GM19463 (cell line): ENCODE results near the gene KRTAP6-1.

Source experiments
- ATAC-seq: cut with Tn5 transposase; IDR thresholded peaks from one replicate; pipeline ENCODE4 v1.9.1; 2021; ENCODE audit warnings: mild to moderate bottlenecking, moderate library complexity; ENCODE audit not compliant: unreplicated experiment

The KRTAP6-1 gene, protein sequence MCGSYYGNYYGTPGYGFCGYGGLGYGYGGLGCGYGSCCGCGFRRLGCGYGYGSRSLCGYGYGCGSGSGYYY

DNA sequence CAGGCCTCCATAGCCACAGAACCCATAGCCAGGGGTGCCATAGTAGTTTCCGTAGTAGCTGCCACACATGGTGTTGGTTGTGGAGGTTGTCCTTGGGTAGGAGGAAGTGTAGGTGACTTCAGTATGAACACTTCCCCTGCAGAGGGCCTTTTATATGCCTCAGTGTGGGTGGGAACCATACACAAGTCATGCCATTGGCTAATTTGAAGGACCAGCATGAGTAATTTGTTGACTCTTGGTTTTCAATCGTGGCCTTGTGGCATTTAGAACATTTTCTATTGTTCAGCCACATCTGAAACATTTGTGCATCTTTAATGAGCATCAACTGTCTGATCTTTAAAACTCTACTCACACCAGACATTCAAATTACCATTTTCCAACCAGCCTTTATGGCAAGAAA lies at the start of gene KRTAP6-1:
KRTAP6-1 (minus strand) TSS at position 95 of the 400 bp plus-strand sequence; CDS start at position 69, 26 bp downstream.
- ATAC-seq, result no peak

DNA sequence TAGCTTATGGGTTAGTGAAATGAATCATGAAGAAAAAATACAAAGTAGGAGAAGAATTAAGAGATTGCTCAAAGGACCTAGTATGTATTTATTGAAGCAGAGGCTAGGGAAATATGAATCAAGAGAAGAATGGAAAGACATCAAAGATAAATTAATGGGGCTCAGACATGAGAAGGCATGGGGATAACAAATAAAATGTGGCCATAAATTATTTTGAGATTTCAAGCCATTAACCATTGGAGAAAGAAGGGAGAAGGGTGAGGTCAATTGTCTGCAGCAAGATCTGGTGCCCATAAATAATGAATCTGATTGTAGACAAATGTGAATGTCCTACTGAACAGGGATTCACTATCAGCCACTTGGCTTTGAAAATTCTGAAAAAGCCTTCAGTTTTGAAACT lies 39.2 kb upstream of the KRTAP6-1 start:
- ATAC-seq, result no peak

DNA sequence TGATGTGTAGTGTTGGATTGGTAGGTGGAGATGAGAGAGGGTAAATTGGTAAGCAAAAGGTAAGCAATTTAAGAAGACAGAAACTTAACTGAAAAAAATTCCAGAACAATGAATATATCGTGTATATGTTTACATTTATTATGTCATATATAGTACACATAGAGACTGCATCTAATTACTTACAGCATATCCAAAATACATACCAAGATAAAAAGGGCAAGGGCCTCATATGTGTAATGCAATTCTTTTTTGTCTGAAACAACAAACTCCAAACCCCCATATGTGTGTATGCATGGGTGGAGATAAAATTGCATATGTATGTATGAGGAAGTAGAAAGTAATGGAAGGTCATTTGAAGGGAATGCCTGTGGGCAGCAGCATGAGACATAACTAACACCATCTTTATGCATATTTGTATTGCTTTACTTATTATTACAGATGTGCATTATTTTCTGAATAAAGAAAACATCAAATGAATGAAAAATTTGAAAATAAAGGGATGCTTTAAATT lies 33.2 kb upstream of the KRTAP6-1 start:
- no peak for ATAC-seq

DNA sequence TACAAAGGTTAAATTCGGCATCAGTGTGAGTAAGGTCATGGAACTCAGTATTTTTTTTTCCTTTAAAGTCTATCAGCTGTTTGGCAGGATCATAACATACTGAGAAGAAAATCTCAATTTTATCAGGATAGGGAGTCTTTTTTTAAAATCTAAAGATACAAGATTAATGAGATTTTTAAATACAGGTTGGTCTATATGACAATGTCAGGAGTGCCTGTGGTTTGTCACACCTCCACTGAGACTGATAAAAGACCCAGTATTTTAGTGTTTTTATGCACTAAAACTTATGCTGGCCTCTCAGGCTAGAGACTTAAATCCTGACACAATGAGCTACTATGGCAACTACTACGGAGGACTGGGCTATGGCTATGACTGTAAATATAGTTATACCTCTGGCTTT lies 28.8 kb upstream of the KRTAP6-1 start, which contains the start of gene KRTAP20-3:
KRTAP20-3 (plus strand) TSS at position 301 of the 400 bp plus-strand sequence.
- ATAC-seq, result no peak

DNA sequence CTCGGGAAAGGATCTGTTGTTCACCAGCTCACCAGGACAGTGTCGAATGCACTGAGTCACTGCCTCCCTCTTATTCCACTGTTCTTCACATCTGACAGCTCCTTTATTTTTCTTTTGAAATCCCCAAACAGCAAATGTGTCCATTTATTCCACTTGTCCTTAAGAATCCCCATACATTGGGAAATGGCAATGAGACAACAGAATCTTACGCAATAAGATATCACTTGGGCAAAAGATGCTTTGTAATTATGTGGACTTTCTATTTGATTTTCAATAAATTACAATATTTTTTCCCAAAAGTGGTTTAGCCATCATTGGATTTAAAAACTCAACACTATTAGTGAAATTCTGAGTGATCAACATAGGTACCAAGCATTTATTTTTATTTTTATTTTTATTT lies 25.0 kb upstream of the KRTAP6-1 start:
- no peak for ATAC-seq

DNA sequence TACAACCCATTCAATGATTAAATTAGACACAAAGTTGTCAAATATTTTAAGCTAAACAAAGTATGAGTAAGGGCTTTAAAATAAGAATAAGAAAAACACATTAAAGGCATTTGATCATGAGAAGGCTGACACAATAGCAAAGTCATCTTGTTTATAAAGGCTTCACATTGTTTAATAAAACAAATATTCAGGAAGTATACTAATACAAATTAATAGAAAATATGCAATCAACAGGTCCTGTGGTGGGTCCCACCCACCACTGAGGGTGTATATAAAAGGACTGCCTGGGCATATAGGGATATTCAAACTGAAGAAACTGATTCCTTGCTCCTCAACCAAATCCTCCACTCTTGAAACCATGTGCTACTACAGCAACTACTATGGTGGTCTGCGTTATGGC lies 21.2 kb upstream of the KRTAP6-1 start, which contains the start of gene KRTAP20-2:
KRTAP20-2 (plus strand) TSS at position 301 of the 400 bp plus-strand sequence; CDS start at position 359, 58 bp downstream.
- ATAC-seq, result no peak

DNA sequence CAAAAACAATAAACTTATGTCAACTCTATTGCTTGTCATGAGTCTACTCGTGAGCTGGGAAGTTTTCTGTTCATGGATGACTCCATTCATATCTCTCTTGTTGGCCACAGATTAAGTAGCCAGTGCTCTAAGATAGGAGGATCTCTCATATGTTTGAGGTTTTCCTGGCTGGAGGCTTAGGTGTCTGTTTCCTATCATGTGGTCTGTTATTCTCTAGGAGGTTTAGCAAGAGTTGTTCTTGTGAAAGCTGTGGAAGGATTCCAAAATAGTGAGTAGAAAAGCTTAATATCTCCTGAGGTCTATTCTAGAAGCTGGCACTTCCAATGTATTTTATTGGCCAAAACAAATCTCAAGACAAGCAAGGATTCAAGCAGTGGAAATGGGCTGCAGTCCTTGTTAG lies 15.5 kb upstream of the KRTAP6-1 start:
- no peak for ATAC-seq

DNA sequence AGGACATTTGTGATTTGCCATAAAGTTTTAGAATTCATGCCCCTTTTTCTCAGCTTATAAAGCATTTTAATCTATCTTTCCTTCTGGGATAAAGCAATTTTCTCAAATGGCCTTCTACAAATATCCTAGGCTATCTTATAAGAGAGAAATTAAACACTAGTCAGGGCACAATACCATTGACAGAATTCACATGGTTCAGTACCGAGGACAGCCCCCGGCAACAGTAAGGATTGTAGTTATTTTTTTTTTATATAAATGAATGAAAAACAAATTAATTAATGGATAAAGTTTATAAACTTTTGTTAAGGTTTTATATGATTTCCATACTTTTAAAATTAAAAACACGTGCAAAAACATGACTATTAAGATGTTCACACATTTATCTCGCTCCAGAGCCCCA lies 14.4 kb upstream of the KRTAP6-1 start:
- no peak for ATAC-seq

DNA sequence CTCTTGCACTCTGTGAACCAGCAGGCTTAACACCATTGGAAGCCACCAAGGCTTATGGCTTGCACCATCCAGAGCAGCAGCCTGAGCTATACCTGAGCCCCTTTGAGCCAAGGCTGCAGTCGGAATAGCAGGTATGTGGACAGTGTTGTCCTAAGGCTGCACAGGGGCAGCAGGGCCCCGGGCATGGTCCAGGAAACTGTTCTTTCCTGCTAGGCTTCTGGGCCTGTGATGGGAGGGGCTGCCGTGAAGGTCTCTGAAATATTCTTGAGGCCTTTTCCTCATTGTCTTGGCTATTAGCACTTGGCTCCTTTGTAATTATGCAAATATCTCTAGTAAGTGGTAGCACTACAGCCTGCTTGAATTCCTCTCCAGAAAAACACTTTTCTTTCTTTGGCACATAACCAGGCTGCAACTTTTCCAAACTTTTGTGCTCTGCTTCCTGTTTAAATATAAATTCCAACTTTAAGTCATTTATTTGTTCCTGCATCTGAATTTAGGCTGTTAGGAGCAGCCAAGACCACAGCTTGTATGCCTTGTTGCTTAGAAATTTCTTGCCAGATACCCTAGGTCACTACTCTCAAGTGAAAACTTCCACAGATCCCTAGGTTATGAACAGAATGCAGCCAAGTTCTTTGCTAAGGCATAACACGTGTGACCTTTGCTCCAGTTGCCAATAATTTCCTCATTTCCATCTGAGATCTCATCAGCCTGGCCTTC lies 11.9 kb upstream of the KRTAP6-1 start:
- ATAC-seq, result no peak

DNA sequence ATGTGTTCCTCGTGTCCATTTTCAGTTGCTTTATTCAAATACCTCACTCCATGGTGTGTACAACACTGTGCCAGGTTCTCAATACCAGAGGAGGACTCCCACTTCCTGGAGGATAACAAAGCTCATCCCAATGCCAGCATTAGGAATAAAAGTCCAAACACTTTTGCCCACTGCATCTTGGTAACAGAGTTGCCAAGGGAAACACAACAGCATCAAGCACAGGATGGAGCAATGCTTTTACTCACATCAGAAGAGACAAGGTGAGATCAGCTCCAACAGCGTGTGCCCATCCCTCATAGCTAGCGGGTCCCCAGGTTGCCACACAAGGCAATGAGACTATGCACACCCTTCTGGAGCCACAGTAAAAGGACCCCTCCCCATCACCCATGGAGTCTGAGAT lies 9.6 kb upstream of the KRTAP6-1 start:
- ATAC-seq, result no peak

DNA sequence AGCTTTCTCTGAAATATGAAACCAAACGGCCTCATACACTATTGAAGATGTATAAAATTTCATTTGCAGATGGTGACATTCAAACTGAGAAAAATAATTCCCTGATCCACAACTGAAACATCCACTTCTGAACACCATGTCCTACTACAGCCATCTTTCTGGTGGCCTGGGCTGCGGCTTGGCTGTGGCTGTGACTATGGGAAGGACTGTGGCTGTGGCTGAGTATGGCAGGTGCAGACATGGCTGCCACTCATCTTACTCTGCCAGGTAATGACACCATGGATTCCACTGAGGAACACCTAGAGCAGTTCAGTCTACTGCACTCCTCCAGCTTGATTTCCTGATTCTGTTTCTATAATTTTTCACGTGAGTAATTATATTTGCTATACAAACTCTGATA lies 6.8 kb upstream of the KRTAP6-1 start, which contains the start of gene KRTAP20-4:
KRTAP20-4 (plus strand) TSS at position 106 of the 400 bp plus-strand sequence.
- ATAC-seq, result no peak

DNA sequence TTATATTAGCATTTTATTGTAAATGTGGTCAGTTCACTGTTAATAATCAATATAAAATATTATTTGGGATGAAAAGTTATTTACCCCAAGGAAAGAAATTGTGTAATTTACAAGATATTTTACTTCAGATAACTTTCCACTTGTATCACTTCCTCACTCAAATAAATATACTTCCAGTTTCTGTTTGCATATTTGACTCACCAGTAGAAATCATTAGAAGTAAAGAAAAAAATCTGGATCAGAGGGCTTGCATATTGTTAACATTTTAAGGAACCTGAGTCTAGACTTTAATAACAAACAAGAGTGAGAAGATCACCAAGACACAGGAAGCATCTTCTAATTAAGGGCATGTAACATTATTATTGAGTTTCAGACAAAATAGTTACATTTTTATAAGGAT lies 6.3 kb upstream of the KRTAP6-1 start:
- no peak for ATAC-seq

DNA sequence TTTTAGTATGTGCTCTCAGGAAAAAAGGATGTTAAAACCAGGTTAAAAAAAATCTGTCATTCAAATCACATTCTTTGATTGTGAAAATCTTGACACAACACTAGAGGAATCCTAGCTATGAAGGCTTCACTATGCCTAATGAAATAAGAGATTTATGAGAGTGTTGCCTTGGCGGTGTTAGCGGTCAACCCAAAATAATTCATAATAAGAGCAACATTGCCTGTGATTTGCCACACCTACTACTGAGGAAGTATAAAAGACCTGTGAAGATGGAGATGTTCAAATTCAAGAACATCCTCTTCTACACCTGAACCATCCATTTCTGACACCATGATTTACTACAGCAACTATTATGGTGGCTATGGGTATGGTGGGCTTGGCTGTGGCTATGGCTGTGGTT lies 2.4 kb upstream of the KRTAP6-1 start, which contains the start of gene KRTAP20-1:
KRTAP20-1 (plus strand) TSS at position 301 of the 400 bp plus-strand sequence; CDS start at position 331, 30 bp downstream.
- ATAC-seq, result no peak

DNA sequence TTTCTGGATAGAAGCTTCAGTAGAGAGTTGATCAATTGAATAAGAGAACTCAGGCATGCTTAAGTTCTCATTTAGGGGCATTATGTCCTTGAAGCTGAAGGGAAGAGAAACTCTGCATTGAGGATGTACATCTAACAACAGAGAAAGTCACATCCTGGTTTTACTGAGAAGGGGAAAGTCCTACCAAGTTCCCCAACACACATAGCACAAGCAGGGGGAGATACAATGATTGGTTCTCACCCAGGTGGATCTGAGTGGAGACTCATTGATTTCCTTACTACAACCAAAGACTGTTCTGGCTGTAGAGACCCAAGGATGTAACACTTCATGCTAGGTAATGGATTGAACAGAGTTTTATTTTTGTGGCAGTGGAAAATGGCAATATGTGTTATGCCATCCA lies 1.5 kb upstream of the KRTAP6-1 start:
- ATAC-seq, result no peak

DNA sequence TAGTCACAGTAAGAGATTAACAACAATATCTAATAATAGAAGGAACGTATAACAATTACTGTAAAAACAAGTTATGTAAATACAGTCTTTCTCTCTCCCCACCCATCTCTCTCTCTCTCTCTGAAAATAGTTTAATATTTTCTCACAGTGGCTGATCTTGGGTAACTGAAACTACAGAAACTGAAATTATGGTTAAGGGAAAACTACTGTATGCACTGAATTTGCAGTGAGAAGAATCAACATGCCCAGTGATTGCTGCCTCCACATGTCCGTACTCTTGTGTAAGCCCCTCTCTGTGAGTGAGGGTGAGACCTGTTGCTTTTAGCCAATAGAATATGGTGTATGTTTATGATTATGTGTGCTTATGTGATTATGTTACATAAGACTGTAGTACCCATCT lies 1.6 kb downstream of the KRTAP6-1 start:
- no peak for ATAC-seq

DNA sequence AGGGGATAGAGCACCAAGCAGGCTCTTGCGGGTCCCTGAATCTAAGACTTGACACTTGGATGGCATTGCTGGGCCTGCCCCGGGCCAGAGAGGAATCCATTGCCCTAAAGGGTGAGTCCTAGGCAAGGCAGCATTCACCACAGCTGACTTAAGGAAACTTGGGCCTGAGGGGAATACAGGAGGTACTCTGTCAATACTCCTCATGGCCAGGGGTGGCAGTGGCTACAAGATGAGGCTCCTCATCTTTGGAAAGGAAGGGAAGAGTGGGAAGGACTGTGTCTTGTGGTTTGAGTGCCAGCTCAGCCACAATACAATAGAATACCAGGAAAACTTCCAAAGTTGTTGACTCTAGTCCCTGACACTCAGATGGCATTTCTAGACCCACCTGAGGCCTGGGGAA lies 7.8 kb downstream of the KRTAP6-1 start:
- no peak for ATAC-seq

DNA sequence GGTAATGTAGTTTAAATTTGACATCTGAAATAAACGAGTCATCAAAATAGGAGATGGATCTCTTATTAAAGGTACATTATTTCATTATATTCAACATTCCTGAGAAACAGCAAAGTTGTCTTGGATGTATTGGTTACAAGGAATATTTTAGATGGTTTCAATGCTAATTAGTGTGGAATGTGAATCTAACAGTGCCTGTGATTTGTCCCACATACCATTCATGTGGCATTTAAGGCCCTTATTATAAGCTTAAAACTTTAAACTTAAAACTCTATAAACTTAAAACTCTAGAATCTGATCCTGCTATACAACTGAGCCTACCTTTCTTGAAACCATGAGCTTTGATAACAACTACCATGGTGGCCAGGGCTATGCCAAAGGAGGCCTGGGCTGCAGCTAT lies 12.9 kb downstream of the KRTAP6-1 start, which contains the start of gene KRTAP22-1:
KRTAP22-1 (plus strand) TSS at position 301 of the 400 bp plus-strand sequence.
- ATAC-seq, result no peak

DNA sequence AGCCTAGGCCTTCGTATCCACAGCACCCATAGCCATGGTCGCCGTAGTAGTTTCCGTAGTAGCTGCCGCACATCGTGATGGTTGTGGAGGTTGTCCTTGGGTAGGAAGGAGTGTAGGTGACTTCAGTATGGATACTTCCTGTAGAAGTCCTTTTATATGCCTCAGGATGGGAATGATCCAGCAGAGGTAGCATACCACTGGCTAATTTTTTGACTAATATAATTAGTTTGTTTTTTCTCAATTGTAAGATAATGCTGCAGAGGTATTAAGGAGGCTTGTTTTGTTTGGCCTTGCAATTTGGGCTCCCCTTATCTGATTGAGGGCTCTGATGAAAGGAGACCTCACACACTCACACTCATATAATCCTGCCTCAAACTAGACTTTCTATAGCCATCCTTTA lies 14.9 kb downstream of the KRTAP6-1 start, which contains the start of gene KRTAP6-2:
KRTAP6-2 (minus strand) TSS at position 101 of the 400 bp plus-strand sequence; CDS start at position 73, 28 bp downstream.
- ATAC-seq, result no peak

DNA sequence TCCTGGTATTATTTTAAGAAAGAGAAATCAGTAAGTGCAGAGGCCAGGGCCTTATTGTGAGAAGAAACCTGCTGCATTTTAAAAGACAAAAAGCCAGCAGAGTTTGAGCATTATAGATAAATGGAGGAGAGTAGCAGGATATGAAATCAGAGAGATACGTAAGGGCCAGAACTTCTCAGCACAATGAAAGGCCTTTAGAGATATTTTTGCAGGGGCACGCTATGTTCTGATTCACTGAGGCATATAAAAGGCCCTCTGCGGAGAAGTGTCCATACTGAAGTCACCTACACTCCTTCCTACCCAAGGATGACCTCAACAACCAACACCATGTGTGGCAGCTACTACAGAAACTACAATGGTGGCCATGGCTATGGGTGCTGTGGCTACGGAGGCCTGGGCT lies 21.6 kb downstream of the KRTAP6-1 start, which contains the start of gene KRTAP6-3:
KRTAP6-3 (plus strand) TSS at position 301 of the 400 bp plus-strand sequence; CDS start at position 307, 6 bp downstream.
- ATAC-seq, result no peak

DNA sequence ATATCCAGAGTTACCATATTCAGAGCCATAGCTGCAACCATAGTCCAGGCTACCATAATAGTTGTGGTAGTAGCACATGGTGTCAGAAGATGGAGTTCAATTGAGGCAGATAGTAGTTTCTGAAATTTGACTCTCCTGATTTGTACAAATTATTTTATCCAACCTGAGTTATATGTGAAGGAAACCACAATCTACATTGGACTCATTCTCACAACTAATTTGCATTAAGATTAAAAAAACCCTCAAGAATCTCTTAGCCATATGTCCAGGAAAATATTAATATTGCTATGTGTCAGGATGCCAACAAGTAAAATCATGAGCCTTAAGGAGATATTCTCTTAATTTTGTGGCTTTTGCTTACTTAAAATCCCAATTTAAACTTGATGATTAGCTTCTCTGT lies 23.4 kb downstream of the KRTAP6-1 start, which contains the start of gene KRTAP22-2:
KRTAP22-2 (minus strand) TSS at position 101 of the 400 bp plus-strand sequence.
- ATAC-seq, result no peak

DNA sequence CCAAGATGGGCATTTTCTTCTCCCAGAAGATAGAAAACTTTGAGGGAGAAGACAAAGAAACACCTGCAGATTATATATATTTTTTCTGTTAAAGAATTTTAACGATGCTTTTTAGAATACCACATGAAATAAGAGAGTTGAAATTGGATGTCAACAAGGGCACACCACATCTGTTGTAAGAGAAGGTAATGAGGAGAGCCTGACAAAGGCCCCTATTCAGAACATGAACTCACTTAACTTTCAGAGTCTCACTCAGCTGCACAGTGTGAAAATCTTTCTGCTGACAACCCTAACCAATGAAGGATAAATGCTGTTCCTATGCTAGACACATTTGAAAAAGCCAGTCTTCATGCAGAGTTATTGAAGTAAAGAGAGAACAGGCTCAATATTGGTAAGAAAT lies 30.9 kb downstream of the KRTAP6-1 start:
- no peak for ATAC-seq

DNA sequence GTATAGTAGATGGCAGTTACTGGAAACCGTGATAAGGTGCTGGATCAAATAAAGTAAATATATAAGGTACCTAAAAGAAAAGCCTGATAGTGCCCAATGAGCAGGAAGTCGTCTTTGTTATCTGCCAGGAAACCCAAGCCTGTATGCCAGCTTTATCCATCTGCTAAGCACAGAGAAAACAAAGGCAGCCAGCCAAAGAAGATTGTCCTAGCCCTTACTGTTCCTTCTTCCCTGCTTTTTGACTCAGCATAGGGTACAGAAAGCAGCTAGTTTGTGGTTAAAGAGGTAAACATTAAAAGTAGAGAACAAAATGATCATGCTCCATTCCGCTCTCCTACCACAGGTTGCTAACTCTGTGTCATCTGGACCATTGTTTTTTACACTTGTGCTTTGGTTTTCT lies 33.6 kb downstream of the KRTAP6-1 start:
- no peak for ATAC-seq
